Hindlimb muscle (tissue), 1 donor: ENCODE data around the gene PTPRN2. TPM values are rescaled to one million over a fixed set of nuclear protein-coding genes. Genes with fewer than 3 reads are reported as not detected.
"Not testable (repeated sequence)": the region's sequence is repeated elsewhere in the genome, so short reads cannot be mapped to it uniquely, and the experiment has no call there.

Experiments used
- DNase-seq: peaks from one replicate; pipeline ENCODE4 v3.0.0-alpha.2; 2013
- polyA plus RNA-seq: library from polyadenylated mRNA; unstranded; fragments of 120-200 nt; gene quantifications from one replicate; pipeline ENCODE4 v1.2.1, GENCODE V29; 2013; ENCODE audit not compliant: insufficient read length

Gene PTPRN2
- polyA plus RNA-seq, 1 donor: 2.0 TPM

DNA sequence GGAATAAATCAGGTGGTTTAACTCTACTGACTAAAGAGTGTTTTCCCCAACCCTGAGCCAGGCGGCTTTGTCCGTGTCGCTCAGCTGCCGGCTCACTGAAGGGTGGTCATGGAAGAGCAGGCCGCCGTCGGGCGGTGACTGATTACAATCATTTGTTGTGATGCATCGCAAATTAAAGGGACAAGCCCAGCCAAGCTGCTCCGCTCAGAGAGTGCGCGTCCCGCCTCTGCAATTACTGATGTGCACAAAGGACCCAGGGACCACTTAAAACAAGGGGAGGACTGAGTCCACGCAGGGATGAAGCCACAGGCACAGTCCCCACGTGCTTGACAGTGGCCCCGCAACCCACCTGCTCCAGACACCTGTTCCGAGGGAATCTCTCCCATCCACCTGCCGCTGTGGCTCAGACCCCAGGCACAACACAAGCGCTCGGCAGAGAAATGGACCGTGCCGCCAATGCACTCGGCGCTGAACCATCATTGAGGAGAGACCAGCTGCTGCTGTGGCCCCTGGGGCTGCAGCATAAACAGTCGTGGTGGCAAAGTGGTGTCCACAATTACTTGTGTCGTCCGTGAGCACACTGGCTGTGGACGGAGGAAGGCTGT lies 526.5 kb downstream of the PTPRN2 start:
- DNase-seq: no peak

DNA sequence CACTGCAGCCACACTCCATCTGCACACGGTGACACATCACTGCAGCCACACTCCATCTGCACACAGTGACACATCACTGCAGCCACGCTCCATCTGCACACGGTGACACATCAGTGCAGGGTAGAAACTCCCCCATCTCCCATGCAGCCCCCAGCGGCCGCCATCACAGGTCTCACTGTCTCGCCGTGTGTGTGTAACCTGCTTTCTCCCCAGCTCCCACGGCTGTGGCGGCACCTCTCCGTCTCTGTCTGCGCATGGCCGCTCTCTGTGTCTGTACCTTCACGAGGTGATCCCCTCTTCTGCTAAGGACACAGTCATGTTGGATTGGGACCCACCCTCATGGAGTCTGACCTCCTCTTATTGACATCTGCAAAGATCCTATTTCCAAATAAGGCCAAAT lies 527.4 kb downstream of the PTPRN2 start:
- DNase-seq: no peak

DNA sequence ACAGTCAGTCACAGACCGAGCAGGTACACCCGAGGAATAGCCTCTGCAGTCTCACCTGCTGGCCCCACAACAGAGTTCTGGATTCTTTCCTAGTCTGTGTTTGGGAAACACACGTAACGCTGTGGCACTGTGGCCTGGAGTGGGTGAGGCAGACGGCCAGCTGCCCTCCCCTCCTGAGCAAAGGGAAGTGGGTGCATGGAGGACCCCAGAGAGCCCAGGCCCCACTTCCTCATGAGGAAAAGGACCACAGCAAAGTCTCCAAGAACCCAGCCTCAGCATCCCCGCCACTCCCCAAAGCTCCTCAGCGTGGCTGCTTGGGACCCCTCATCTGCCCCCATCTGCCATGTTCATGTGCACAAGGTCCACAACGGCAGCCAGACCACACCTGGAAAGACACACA lies 530.2 kb downstream of the PTPRN2 start:
- no peak for DNase-seq

DNA sequence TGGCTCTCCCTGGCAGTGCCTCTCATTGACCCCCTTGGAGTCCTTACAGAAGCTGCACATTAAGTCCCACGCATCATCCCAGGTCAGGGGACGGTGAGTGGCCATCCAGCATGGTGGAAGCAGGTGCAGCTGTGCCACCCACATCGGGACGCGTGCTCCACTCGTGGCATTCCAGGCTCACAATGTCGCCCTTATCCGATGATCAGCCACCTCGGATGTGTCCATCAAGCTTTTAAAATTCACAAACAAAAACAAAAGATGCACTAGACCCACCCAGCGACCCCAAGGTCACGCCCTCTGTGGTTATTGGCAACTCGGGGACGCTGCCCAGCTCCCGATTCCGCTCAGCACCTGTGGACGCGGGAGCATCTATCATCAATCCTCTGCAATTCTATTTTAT lies 530.9 kb downstream of the PTPRN2 start:
- no peak for DNase-seq

DNA sequence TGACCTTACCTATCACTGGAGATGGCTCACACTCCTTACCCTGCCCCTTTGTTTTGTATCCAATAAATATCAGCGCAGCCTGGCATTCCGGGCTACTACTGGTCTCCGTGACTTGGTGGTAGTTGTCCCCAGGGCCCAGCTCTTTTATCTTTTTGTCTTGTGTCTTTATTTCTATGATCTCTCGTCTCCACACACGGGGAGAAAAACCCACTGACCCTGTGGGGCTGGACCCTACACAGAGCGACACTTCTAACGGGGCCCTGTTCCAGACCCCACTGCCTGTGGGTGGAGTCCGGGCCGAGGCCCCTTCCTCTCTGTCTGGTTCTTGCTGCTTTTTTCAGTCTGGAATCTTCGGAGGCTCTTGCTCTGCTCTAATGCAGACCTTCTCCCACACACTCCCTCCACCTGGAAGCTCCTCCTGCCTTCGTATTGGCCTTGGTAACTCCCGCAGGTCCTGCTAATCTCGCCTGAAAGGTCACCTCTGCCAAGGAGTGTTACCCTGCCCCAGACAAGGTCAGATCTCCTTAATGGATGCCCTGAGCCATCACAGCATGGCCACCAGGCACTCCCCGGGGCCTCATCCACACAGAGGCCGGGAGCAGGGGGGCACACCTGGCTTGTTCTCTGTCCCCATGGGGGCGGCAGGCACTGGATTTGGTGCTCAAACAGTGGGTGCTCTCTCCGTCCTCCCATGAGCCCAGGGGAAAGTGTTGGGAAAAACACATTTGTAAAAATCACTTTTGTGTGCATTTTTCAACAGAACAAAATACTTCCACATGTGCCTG lies 531.7 kb downstream of the PTPRN2 start:
- DNase-seq: no peak

DNA sequence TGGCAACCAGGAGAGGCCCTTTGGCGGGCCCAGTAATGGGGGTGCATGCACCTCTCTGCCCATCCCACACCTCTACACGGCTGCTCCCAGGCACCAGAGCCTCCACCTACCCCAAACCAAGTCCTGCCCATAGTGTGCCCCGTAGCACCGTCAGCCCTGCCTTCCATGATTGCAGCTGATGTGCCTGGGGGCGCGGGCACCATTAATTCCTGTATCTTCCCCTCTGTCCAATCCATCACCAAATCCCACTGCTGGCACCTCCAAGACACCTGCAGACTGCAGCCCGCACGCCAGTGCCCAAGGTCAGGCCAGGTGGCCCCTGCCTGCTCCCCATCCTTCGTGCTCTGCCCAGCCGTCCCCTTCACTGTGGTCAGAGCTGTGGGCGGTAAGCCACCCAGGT lies 533.0 kb downstream of the PTPRN2 start:
- no peak for DNase-seq

DNA sequence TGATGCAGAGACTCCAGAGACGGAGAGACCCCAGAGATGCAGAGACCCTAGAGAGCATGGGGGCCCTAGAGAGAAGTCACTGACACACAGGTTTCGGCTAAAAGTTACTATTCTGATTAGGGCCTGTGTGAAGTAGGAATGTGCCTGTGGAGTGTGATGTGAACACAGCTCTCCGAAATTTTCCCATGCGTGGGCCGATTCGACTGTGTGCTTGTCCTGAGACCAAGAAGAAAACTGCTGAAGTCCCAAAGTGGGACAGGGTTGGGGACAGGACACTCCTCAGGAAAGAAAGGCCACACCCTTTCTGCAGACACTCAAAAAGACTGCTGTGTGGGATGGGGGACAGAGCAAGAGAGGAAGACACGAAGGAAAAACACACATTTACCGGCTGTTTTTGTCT lies 533.5 kb downstream of the PTPRN2 start:
- no peak for DNase-seq

DNA sequence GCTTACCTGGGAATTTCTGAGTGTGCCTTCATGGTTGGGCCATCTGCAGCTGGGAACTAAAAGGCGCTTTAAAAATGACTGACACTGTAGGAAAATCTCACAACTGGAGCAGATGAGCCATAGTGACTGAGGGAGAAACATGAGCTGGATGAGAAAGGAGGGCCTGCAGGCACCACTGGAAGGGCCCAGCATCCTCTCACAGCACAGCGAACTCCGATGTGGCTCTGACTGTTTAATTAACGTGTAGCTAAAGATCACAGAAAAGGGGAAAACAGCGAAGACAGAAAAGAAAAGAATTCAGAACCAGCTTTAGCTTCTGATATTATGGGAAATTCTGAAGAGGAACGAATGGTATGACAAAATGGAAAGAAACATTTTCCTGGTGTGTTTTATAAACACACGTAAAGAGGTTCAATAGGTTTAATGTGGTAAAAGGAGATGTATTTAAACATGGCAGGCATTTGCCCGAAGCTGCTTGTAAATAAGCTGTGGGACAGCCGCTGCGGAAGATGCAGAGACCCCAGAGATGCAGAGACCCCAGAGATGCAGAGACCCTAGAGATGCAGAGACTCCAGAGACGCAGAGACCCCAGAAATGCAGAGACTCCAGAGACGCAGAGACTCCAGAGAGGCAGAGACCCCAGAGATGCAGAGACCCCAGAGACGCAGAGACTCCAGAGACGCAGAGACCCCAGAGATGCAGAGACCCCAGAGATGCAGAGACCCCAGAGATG lies 534.3 kb downstream of the PTPRN2 start:
- no peak for DNase-seq

DNA sequence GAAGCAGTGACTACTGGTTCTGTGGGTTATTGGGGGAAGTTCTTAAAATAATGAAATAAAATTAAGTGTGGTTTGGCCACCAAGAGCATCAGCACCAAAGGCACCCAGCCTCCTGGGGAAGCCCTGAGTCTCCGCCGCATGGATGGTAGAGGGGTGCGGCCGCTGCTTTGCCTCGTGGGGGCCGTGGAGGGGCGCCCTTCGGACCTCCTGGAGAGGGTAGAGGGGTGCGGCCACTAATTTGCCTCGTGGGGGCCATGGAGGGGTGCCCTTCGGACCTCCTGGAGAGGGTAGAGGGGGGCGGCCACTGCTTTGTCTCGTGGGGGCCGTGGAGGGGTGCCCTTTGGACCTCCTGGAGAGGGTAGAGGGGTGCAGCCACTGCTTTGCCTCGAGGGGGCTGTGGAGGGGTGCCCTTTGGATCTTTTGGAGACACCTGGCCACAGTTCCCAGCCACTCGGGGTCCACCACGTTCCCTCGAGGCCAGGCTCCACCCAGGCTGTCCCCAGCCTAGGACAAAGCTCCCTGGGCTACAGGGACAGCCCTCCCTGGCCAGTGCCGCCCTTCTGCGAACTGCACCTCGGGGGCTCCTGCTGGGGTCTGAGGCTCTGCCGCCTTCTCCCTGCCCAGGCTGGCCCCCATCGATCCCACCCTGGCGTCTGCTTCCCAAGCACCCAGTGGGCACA lies 535.1 kb downstream of the PTPRN2 start:
- DNase-seq: no peak

DNA sequence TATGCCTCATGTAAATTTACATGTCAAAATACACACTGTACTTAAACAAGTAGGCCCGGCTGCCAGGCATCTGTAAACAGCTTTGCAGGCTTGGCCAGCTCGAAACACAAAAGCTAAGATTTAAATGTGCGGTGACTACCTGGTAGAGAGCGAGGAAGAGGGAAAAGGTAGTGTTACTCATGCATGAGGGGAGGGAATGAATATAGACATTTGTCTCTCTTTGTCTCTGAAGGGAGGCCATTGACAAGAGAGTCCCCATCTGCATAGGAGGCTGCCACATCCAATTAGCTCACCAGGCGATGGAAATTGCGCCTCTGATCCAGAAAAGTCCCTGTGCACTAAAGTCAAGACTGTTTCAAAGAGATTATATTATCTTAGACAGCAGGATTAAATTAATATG lies 535.8 kb downstream of the PTPRN2 start:
- no peak for DNase-seq

DNA sequence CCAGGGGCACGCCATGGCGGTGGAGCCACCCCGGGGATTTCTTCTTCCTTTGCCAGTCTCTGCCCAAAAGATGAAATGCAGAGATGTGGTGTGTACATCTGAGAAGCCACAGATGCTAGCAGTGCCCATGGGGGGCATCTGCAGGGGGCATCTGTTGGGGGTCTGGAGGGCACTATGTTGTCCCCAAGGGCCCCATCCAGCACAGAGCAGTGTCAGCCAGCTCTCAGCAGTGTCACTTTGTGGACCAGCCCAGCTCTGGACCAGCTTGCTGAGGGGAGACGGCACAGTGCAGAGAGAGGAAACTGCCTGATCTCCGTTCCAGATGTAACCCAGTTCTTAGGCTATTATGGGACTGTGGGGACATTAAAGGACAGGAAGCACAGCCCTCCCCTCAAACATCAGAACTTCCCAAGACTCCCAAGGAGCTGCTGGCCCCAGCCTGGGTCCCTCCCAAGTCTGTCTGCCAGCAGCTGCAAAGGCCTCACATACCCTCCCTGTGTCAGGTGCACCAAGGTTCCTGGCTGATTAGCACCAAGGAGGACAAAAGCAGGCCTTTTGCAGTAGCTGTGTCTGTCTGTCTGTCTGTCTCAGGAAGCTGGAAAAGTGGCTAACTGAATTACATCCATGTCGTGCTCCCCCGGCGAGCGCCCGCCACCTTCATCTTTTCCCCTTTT lies 536.5 kb downstream of the PTPRN2 start:
- DNase-seq: no peak

DNA sequence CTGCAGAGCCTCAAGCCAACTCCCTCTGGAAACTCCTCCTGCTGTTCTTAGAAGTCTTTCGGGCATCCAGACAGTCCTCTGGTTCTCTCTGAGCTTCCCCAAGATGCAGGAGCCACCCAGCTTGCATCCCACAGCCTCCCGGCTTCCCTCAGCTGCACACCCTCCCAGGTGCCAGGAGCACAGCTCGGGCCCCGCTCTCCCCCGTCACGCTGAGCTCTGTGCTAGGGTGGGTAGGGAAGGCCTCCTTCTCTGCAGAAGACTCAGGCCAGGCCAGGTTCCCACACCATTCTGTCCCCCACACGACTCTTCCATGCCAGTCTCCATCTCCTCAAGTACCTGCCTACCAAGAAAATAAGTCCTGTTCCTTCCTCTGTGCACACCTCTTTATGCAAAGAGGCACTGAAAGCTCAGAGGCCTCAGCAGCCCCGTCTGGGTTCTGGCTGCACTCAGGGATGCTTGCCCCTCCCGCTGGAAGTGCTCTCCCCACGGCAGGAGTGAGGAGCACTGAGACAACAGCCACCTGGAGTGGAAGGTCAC lies 537.1 kb downstream of the PTPRN2 start:
- no peak for DNase-seq

DNA sequence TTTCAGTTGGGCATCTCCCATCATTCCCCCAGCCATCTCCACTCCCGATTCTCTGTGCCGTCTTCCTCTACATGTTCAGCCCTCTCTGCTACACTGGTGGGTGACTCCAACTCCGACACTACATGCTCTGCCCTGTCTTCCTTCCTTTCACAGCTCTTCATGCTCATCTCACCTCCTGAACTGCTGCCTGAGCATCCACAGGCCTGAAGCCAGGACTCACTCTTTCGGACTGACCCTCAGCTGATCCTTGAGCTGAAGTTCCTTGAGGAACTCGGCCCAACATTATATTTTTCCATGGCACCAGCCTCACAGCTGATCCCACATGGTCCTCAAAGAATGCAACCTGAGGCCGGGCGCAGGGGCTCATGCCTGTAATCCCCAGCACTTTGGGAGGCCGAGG lies 538.4 kb downstream of the PTPRN2 start:
- no peak for DNase-seq

DNA sequence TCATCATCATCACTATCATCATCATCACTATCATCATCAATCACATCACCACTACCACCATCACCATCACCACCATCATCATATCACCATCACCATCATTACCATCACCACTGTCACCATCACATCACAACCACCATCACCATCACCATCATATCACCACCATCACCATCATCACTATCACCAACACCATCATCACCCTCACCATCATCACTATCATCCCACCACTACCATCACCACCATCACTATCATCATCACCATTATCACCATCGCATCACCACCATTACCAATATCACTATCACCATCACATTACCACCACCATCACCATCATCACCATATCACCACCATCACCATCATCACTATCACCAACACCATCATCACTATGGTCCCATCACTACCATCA lies 539.1 kb downstream of the PTPRN2 start:
- no peak for DNase-seq

DNA sequence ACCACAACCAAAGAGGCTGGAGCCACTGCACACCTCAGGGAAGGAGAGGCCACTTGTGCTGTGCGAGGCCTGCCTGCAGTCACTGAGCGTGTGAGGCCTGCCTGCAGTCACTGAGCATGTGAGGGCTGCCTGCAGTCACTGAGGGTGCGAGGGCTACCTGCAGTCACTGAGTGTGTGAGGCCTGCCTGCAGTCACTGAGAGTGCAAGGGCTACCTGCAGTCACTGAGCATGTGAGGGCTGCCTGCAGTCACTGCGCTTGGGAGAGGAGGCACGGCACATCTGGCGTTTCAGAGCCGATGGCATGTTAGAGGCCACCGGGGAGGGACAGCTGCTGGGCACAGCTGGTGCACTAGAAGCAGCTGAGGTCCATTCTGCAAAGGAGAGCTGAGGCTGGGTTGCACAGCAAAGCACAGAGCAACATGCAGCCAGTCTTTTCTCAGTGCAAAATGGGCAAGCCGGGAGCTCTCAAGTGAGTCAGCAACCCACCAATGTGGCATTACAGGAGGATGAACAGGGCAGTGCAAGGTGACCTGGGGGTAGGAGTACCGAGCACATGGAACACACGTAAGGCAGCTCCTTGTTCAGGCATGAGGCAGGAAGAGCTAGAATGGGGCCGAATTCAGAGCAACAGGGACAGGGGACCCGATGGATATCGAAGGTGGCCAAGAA lies 540.1 kb downstream of the PTPRN2 start:
- no peak for DNase-seq

DNA sequence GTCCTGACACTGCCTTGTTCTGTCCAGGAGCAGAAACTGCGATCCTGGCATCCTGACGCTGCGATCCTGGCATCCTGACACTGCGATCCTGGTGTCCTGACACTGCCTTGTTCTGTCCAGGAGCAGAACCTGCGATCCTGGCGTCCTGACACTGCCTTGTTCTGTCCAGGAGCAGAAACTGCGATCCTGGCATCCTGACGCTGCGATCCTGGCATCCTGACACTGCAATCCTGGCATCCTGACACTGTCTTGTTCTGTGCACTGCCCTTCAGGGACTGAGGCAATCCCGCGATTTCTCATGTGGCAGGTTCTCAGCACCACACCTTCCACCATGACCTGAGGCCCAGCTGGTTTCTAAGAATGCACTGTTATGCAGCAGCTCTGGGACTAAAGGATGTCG lies 541.4 kb downstream of the PTPRN2 start:
- DNase-seq: not testable (repeated sequence)

DNA sequence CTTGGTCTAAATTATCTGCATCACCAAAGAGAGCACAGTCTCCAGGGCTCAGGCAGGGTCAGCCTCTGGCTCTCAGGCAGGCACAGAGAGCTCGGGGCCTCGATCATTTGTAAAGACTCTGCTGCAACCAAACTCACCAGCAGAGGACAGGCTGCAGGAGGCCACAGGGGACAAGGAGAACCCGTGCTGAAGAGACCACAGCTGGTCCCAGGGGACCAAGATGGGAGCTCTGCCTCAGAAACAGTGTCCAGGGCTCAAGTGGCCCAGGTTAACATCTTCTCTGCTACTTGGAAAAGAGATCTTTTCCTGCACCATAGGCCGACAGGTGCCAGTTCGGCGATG lies 543.2 kb downstream of the PTPRN2 start:
- no peak for DNase-seq

DNA sequence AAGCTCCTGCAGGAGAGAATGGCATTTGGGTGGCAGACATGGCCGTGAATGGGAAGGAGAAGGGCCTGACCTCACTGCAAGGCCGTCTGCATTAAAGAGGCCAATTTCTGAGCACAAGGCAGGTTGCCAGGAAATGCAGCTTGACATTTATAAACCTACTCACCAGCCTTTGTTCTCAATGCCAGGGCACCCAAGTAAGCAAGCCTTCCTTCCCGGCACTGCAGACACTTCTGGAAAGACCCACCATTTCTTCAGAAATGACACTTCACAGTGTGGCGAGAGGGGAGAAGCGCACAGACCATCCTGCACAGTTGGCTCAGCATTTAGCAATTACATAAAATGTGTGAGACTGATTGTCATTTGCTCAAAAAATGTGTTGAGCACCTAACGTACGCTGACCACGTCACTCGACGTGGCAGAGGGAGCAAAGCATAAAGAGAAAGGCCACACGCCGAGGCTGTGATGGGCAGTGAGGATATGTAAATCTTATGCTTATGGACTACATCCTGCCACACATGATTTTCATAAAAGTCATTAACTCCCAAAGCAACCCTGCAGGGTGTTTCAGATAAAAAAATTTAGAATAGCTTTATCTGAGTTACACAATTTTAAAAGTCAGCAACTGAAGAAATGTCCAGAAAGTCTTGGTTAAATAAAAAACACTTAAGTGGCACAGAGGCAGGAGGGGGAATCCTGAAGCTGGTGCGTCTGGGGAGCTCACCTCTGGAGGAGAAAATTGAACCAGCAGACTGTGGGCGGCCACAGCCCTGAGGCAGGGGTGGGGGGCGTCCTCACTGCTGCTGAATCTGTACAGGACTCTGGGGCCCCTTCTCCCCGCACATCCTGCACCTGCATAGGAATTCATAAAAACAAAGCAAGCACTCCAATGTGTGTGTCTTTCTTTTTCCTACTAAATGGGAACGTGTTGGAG lies 543.8 kb downstream of the PTPRN2 start:
- no peak for DNase-seq

DNA sequence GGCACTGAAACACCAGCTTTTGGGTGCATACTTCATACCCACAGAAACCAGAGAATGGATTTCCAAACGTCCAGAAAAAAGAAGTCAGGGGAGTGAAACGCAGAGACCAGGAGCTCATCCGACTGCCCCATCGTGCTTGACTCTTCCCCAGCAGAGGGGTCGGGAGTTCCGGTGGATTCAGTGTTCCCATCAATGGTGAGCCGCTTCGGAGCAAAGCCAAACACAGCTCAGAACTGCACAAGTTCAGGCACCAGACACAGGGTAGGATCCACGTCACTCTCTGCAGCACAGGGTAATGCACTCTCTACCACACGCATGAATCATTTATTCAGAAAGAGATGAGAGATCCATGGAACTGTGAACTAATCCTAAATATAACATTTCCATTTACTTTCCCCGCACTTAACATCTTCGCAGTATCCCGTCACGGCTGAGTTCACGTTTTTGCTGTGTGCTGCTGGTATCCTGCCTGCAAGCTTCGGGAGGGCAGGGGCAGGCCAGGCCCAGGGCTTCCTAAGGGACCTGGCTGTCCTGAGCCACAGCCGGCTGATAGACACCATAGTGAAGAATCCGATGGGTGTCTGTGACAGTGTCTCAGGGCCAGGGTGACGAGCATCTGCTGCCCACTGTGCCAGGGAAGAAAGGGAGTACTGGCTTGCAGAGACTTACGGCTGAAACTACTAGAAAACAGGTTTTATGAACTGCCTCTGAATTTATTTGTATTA lies 545.3 kb downstream of the PTPRN2 start:
- no peak for DNase-seq

DNA sequence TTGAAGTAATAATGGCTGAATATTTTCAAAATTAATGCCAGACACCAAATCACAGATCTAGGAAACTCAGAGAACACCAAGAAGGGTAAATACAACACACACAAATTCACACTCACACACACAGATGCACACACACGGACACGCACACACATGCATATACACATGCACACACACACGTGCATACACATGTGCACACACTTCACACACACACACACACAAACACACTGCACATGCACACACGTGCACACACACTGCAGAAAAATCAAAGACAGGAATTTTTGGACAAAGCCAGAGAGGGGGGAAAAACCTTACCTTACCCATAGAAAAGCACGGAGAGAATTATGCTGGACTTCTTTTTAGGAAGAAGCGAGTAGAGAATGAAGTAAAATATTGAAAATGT lies 547.4 kb downstream of the PTPRN2 start:
- DNase-seq: no peak
